ENCODE results near the gene OR2AJ1.

Gene OR2AJ1

DNA sequence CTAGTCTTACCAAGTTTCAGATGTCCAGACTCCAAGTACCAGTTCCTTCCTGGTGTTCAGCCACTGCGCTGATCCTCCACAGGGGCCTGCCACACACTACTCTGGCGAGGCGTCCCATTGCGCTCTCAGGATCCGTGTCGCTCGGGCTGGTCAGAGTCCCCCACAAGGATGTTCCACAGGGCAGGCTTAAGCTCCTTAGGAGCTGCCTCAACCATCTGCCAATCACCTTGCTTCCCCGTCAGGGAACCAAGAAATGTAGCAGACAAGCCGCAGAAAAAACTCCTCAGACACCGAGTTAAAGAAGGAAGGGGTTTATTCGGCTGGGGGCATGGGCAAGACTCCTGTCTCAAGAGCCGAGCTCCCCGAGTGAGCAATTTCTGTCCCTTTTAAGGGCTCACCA, 19.5 kb upstream of the OR2AJ1 start:
- H2AFZ ChIP-seq (ENCODE audit: low read length) = no peak overlapping the region

DNA sequence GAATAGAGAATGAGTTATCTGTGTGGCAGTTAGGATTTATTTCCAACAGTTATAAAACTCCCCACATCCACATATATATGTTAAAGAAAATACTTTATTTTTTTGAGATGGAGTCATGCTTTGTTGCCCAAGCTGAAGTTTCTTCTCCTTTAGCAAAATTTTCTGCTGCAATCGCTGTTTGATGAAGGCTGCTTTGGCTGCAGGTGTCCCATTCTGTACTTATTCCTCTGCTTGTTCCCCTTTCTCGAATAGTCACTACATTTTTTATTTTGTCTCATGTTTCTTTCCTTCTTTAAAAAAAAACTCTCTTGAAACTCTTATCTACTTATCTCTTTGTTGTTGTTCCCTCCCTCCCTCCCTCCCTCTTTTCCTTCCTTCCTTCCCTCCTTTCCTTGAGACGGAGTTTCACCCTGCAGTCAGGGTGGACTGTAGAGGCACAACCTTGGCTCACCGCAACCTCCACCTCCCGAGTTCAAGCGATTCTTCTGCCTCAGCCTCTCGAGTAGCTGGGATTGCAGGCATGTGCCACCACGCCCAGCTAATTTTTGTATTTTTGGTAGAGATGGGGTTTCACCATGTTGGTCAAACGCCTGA, 18.7 kb upstream of the OR2AJ1 start:
- no peaks in the 10 kb centered on the region for H3K9me2 ChIP-seq (ENCODE audit: low read depth, low read length)
- no peaks in the 10 kb centered on the region for H4K20me1 ChIP-seq (ENCODE audit: insufficient read depth, low read length)
- H3K9me3 ChIP-seq (ENCODE audit: low read length) = no peaks in the 10 kb centered on the region
- no peaks in the 10 kb centered on the region for H3K79me2 ChIP-seq (ENCODE audit: insufficient read depth, low read length)
- TF ChIP-seq EZH2 (IDR thresholded peaks at IDR 0.05; ENCODE audit: borderline replicate concordance, low read length) = no peak
- TF ChIP-seq, protein P1, sequence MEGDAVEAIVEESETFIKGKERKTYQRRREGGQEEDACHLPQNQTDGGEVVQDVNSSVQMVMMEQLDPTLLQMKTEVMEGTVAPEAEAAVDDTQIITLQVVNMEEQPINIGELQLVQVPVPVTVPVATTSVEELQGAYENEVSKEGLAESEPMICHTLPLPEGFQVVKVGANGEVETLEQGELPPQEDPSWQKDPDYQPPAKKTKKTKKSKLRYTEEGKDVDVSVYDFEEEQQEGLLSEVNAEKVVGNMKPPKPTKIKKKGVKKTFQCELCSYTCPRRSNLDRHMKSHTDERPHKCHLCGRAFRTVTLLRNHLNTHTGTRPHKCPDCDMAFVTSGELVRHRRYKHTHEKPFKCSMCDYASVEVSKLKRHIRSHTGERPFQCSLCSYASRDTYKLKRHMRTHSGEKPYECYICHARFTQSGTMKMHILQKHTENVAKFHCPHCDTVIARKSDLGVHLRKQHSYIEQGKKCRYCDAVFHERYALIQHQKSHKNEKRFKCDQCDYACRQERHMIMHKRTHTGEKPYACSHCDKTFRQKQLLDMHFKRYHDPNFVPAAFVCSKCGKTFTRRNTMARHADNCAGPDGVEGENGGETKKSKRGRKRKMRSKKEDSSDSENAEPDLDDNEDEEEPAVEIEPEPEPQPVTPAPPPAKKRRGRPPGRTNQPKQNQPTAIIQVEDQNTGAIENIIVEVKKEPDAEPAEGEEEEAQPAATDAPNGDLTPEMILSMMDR (IDR thresholded peaks at IDR 0.05; ENCODE audit: low read length) = no peak
- H3K9ac ChIP-seq (ENCODE audit: low read length) = no peak overlapping the region
- no peak overlapping the region for H3K4me3 ChIP-seq (ENCODE audit: low read depth, low read length, poor library complexity, severe bottlenecking)
- no peaks in the 10 kb centered on the region for H3F3A ChIP-seq (ENCODE audit: insufficient read depth, low read length)
- H3K4me1 ChIP-seq (ENCODE audit: insufficient read depth, low read length, severe bottlenecking) = no peaks in the 10 kb centered on the region
- no peak overlapping the region for H3K27ac ChIP-seq (ENCODE audit: low read depth, low read length, poor library complexity, severe bottlenecking)
- no peak overlapping the region for H3K4me2 ChIP-seq (ENCODE audit: low read length)
- H2AFZ ChIP-seq (ENCODE audit: low read length) = no peak overlapping the region
- H3K27me3 ChIP-seq (ENCODE audit: insufficient read depth, low read length) = no peaks in the 10 kb centered on the region
- H3K36me3 ChIP-seq (ENCODE audit: insufficient read depth, low read length) = no peaks in the 10 kb centered on the region

More for the DNA sequence above, 19.5 kb upstream of the OR2AJ1 start:
- no peak overlapping the region for H3K27ac ChIP-seq (ENCODE audit: low read depth, low read length, poor library complexity, severe bottlenecking)
- H3K36me3 ChIP-seq (ENCODE audit: insufficient read depth, low read length) = no peaks in the 10 kb centered on the region
- no peaks in the 10 kb centered on the region for H4K20me1 ChIP-seq (ENCODE audit: insufficient read depth, low read length)
- no peaks in the 10 kb centered on the region for H3K27me3 ChIP-seq (ENCODE audit: insufficient read depth, low read length)
- no peak overlapping the region for H3K4me3 ChIP-seq (ENCODE audit: low read depth, low read length, poor library complexity, severe bottlenecking)
- no peaks in the 10 kb centered on the region for H3K4me1 ChIP-seq (ENCODE audit: insufficient read depth, low read length, severe bottlenecking)
- no peaks in the 10 kb centered on the region for H3K9me3 ChIP-seq (ENCODE audit: low read length)
- TF ChIP-seq, protein P1 (IDR thresholded peaks at IDR 0.05; ENCODE audit: low read length) = no peak
- no peak for TF ChIP-seq EZH2 (IDR thresholded peaks at IDR 0.05; ENCODE audit: borderline replicate concordance, low read length)
- H3F3A ChIP-seq (ENCODE audit: insufficient read depth, low read length) = no peaks in the 10 kb centered on the region
- H3K79me2 ChIP-seq (ENCODE audit: insufficient read depth, low read length) = no peaks in the 10 kb centered on the region
- H3K9me2 ChIP-seq (ENCODE audit: low read depth, low read length) = no peaks in the 10 kb centered on the region
- H3K4me2 ChIP-seq (ENCODE audit: low read length) = no peak overlapping the region
- no peak overlapping the region for H3K9ac ChIP-seq (ENCODE audit: low read length)

DNA sequence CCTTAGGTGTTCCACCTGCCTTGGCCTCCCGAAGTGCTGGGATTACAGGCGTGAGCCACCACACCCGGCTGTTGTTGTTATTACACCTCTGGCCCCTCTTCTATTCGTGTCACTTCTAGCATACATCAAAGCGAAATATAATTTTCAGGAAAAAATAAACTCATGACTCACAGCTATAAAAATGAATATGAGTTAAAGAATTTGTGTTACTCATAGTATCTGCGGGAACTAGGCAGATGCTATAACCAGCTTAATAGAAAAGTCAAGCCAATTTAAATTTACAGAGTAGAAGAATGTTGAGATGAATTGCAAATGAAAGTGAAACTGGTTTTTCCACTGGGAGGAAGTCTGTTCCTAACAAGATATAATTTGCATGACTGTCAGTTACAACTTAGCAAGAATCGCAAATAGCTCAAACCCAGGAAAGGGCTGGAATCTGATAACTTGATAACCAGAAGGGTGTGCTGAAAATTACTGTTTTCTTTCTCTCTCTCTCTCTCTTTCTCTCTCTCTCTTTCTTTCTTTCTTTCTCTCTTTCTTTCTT, 18.1 kb upstream of the OR2AJ1 start:
- Histone ChIP-seq H3K4me1 (ENCODE audit: insufficient read depth, low read length, severe bottlenecking) (no peaks in the 10 kb centered on the region), H3K27ac (ENCODE audit: low read depth, low read length, poor library complexity, severe bottlenecking) (no peak overlapping the region), H2AFZ (ENCODE audit: low read length) (no peak overlapping the region), H3K4me2 (ENCODE audit: low read length) (no peak overlapping the region), H3K9ac (ENCODE audit: low read length) (no peak overlapping the region), H3K9me2 (ENCODE audit: low read depth, low read length) (no peaks in the 10 kb centered on the region), H3K27me3 (ENCODE audit: insufficient read depth, low read length) (no peaks in the 10 kb centered on the region), H4K20me1 (ENCODE audit: insufficient read depth, low read length) (no peaks in the 10 kb centered on the region), H3K79me2 (ENCODE audit: insufficient read depth, low read length) (no peaks in the 10 kb centered on the region), H3K9me3 (ENCODE audit: low read length) (no peaks in the 10 kb centered on the region), H3F3A (ENCODE audit: insufficient read depth, low read length) (no peaks in the 10 kb centered on the region), H3K36me3 (ENCODE audit: insufficient read depth, low read length) (no peaks in the 10 kb centered on the region), H3K4me3 (ENCODE audit: low read depth, low read length, poor library complexity, severe bottlenecking) (no peak overlapping the region)
- TF ChIP-seq EZH2 (IDR thresholded peaks at IDR 0.05; ENCODE audit: borderline replicate concordance, low read length) = no peak
- TF ChIP-seq, protein P1 (IDR thresholded peaks at IDR 0.05; ENCODE audit: low read length) = no peak

All from OCI-LY1 (cell line).